Measurements from ENCODE around the gene BANF1. TPM values are rescaled to one million over a fixed set of nuclear protein-coding genes. Genes with fewer than 3 reads are reported as not detected.

The BANF1 gene
- polyA plus RNA-seq (2013, experiment 1 of 2; ENCODE audit: insufficient read length): 268 TPM
- 264 TPM for polyA plus RNA-seq (2013, experiment 2 of 2; ENCODE audit: insufficient read length)

- peak; percentile 98 for DNase-seq
Measured at GRCh38 chr11:66001942-66002647, at the start of gene BANF1, which contains the start of gene EIF1AD. BANF1 (plus strand) TSS chr11:66002503; CDS start chr11:66003251, 748 bp downstream. EIF1AD (minus strand) TSS chr11:66002157; CDS start chr11:66000389, 1,768 bp downstream.

GRCh38 chr11:65953471-65953870, 48.8 kb upstream of the BANF1 start:
- DNase-seq: no peak

- no peak for DNase-seq
Measured at GRCh38 chr11:65954771-65955170, 47.5 kb upstream of the BANF1 start.

DNA sequence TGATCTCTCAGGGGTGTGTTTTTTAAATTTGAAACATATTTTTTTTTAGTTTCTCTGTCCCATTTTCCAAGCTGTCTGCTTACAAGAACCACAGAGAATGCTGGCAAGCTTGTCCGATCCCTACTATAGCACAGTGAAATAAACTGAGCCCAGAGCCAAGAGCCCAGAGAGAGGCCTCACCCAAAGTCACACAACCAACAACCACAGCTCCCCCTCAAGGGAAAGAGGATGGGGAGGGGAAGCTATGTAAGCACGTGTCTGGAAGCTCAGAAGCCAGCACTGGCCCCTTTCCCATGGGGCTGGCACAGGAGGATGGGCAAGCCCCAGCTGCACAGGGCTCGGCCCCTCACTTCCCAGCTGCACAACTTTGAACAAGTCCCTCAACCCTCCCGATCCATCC, 44.0 kb upstream of the BANF1 start:
- no peak for DNase-seq

DNA sequence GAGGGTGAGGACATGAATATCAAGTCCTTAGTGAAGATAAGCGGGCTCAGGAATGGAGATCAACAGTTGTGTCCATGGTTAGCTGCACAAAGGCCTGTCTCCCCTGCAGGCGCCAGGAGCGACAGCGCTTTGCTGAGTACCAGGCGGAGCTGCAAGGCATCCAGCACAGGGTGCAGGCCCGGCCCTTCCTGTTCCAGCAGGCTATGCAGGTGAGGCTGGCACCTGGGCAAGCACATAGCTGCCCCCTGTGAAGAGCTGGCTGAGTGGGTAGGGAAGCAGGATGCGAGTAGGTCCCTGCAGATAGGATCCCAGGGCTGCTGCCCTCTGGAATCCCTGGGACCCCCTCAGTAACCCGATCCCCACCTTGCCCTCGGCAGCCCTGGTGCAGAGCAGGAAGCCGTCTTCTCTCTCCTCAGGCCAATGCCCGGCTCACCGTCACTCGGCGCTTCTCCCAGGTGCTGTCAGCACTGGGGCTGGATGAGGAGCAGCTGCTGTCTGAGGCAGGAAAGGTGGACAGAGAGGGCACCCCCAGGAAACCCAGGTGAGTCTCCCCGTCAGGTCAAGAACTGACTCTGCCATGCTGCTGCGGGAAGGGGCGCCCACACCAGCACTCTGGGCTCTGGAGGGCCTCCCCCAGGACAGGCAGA, 43.4 kb upstream of the BANF1 start:
- DNase-seq: no peak

DNA sequence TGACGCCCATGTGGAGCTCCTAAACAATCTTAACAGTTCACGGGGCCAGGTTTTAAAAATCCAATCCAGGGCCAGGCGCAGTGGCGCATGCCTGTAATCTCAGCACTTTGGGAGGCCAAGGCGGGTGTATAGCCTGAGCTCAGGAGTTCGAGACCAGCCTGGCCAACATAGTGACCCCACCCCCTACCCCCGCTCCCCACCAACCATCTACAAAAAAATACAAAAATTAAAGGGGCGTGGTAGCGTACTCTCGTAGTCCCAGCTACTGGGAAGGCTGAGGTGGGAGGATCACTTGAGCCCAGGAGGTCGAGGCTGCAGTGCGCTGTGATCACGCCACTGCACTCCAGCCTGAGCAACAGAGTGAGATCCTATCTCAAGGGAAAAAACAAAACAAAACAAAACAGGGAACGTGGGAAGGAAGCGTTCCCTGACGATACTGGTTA, 41.5 kb upstream of the BANF1 start:
- DNase-seq: no peak

DNA sequence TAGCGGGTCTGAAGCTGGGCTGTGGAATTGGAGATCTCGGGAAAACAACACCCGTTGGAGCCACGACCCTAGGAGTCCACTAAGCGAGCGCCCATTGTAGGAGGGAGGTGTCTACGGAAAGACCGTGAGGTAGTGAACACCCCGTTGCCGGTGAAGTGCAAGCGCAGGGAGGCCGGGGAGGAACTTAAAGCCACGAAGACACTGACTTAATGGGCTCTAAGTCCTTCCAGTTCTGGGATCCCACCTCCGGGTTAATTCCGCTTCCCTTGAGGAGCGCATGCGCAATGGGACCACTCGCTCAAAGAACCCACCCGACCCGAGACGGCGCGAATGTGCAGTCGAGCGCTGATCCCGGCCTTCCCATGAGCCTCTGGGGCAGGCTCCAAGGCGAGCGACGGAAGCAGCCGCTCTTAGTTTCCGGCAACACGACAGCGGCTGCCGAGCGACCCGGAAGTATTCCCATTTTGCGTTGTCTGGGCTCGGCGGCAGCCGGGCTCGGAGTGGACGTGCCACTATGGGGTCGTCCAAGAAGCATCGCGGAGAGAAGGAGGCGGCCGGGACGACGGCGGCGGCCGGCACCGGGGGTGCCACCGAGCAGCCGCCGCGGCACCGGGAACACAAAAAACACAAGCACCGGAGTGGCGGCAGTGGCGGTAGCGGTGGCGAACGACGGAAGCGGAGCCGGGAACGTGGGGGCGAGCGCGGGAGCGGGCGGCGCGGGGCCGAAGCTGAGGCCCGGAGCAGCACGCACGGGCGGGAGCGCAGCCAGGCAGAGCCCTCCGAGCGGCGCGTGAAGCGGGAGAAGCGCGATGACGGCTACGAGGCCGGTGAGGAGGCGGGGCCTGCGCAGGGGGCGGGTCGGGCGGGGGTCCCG, 40.8 kb upstream of the BANF1 start, which contains the start of gene SART1:
Gene SART1, plus strand, starts transcription at position 468 of the 874 bp plus-strand sequence. Its CDS starts 47 bp downstream, at position 515.
- peak; percentile 99 for DNase-seq

DNA sequence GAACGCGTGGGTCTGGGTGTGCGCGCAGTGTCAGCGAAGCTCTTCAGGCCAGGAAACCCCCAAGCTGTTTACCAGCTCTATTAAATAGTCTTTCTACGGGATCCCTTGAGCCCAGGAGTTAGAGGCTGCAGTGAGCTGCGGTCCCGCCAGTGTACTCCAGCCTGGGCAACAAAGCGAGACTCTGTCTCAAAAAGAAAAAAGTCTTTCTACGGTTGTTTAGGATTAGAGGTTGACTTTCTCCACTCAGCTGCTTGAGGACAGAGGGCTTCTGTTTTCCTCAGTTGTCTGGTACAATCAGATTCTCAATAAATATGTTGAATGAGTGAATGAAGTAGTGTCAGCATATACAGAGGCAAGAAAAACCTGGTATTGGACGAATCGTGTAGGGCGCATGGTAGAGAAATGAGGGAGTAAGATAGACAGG, 40.1 kb upstream of the BANF1 start:
- no peak for DNase-seq

DNA sequence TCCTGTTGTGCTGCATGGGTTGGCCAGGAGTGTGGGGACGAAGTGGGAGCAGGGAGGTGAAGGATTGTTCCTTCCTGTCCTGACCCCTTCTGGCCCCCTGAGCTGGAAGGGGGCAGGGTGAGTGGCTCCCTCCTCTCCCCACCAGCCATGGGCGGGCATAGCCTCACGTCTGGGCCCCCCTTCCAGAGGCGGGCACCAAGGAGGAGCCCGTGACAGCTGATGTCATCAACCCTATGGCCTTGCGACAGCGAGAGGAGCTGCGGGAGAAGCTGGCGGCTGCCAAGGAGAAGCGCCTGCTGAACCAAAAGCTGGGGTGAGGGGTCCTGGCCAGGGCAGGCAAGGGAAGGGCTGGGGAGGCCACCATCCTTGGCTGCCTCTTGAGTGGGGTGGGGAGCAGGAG, 37.4 kb upstream of the BANF1 start:
- no peak for DNase-seq

DNA sequence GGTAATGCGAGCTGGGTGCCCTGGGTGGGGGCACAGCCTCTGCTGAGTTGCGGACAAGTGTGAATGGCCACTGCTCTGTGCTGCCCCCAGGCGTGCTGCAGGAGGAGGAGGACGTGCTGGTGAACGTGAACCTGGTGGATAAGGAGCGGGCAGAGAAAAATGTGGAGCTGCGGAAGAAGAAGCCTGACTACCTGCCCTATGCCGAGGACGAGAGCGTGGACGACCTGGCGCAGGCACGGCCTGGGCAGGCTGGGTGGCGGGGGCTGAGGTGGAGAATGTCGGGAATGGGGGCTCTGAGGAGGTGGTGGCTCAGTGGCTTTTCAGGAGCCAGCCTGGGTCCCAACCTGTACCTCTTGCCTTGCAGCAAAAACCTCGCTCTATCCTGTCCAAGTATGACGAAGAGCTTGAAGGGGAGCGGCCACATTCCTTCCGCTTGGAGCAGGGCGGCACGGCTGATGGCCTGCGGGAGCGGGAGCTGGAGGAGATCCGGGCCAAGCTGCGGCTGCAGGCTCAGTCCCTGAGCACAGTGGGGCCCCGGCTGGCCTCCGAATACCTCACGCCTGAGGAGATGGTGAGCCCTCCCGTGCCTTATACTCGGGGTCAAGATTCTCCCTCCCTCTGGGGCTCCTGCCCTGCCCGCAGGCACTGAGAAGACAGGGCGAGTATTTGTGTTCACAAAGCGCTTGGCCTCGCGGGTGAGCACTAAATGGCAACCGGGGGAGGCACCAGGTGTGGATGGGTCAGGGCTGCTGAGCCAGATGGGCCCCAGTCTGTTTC, 36.1 kb upstream of the BANF1 start:
- DNase-seq: no peak

GRCh38 chr11:65967329-65967934, 34.9 kb upstream of the BANF1 start:
- no peak for DNase-seq

GRCh38 chr11:65968600-65969482, 33.5 kb upstream of the BANF1 start:
- DNase-seq: no peak

- no peak for DNase-seq
Measured at GRCh38 chr11:65972116-65972515, 30.2 kb upstream of the BANF1 start.

- peak; percentile 9 for DNase-seq
Measured at GRCh38 chr11:65973439-65974110, 28.7 kb upstream of the BANF1 start.

DNA sequence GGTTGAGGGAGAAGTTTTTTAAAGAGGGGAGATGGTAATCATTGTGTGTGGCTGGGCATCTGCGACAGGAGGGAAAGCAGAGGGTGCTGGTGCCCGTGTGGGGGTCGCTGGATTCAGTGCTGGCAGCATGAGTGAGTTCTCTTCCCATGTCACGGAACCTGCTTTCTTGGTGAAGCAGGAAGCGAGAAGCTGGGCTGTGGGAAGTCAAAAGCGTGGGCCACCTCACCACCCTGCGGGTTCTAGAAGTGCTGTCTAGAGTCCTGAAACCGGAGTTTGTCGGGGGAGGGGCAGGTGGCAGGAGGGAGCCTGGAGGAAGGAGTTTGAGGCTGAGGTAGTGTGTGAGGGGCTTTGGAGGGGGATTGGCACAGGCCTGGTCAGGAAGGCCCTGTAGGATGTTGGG, 26.5 kb upstream of the BANF1 start:
- no peak for DNase-seq

- DNase-seq: no peak
Measured at GRCh38 chr11:65976216-65977176, 25.8 kb upstream of the BANF1 start.

DNA sequence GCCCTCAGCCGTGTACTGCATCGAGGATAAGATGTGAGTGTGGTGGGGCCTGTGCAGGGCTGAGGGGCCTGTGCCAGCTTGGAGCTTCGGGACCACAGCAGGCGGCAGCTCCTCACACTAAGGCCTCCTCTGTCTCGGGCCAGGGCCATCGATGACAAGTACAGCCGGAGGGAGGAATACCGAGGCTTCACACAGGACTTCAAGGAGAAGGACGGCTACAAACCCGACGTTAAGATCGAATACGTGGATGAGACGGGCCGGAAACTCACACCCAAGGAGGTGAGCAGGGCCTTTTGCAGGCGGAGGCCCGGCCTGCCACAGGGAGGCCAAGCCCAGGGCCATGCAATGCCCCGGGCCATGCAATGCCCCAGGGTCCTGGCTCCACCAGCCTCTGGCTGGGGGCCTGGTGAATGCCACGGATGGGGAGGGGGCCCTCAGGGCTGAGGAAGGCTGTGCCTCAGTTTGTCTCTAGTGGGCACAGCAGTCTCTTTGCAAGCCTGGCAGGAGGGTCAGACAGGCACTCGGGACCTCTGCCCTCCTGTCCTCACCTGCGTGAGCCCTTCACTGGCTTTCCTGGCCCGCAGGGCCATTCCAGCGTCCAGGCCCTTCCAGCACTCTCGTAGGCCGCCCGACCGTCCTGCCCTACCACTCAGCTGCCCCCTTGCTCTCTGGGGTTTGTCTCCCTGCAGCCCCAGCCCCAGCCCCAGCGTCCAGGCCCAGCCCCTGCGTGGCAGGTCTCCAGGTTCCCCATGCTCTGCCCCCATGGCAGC, 24.5 kb upstream of the BANF1 start:
- no peak for DNase-seq
